ENCODE results near the gene SEMA4C.

The SEMA4C gene

GRCh38 chr2:96809951-96810782 is 59.7 kb downstream of the SEMA4C start:
- DNase-seq (ENCODE audit: low spot score): no peak
- in situ Hi-C loops (cut with MboI; ENCODE audit: low sequenced_read_pairs, unreplicated experiment): no loop called here
- TF ChIP-seq CTCF (IDR thresholded peaks at IDR 0.05; ENCODE audit: borderline replicate concordance, control extremely low read depth, extremely low read depth, insufficient read depth, missing control alignments): no peak
